ENCODE results near the gene ZBTB7B. TPM values are rescaled to one million over a fixed set of nuclear protein-coding genes. Genes with fewer than 3 reads are reported as not detected.
A peak's percentile ranks its signal among the peaks of the same experiment; 100 is the strongest.

ZBTB7B gene
- total and polyA plus RNA-seq, 2 donors from 2014 or later, result 20.1 to 68.7 TPM

GRCh38 chr1:154959426-154959780, 43.2 kb upstream of the ZBTB7B start:
- Histone ChIP-seq H3K27ac (ENCODE audit: low read depth in 2 of 2, low read length in 2 of 2) (no peak overlapping the region), H3K9me3 (ENCODE audit: control insufficient read depth in 2 of 3, insufficient read depth in 1 of 3, low read length in 3 of 3) (no peaks in the 10 kb centered on the region), H3K9ac (ENCODE audit: low read length in 3 of 3) (no peak overlapping the region), H3K4me3 (ENCODE audit: low read length in 3 of 3) (no peak overlapping the region), H3K4me1 (ENCODE audit: control insufficient read depth in 2 of 3, insufficient read depth in 2 of 3, low read depth in 1 of 3, low read length in 3 of 3) (peaks cover 4 to 25% (median 14%) of the 10 kb centered on the region in 3 donors), H3K36me3 (ENCODE audit: control insufficient read depth in 2 of 3, insufficient read depth in 3 of 3, low read length in 3 of 3) (peaks cover 0 to 8% (median 6%) of the 10 kb centered on the region in 3 donors), H3K27me3 (ENCODE audit: control insufficient read depth, insufficient read depth, low read length) (no peaks in the 10 kb centered on the region)
- TF ChIP-seq CTCF (IDR thresholded peaks at IDR 0.05; ENCODE audit: borderline replicate concordance, extremely low read depth, insufficient read depth), result no peak
- intact Hi-C loops (cut with DNase I), result no loop called here
- DNase-seq, result peak in 2 of 5 donors; percentile 51 to 64
- no peak for FAIRE-seq

DNA sequence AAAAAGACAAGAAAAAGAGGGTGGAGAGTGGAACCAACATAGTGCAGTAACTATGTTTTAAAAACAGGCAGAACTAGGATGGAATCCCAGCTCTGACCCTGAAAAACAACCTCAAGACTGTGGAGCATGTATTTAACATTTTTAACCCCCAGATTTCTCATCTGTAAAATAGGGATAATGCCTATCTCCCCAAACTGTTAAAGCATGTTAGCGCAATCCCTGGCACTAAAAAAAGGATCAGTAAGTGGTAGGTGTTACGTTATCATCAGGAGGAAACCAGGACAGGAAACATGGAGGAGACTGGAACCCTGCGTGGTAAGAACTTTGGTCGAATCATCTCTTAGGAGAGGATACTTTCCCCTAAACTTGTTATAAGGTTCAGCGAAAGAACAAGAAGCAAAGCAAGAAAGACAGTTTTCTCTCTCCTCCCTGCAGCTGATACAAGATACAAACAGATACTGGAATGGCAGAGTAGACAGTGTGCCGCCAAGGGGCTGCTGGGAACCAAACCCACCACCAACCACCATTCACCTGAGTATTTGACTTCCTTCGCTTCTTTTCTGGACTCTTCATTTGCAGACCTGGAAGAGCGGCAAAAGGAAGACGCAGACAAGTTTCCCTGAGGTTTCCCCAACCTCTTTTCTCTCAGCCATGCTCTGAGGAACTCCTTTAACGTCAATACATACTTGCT, 42.0 kb upstream of the ZBTB7B start:
- Histone ChIP-seq H3K27ac (ENCODE audit: low read depth in 2 of 2, low read length in 2 of 2) (peak overlapping the region in 1 of 2 donors; percentile 99), H3K9ac (ENCODE audit: low read length in 3 of 3) (peak overlapping the region; percentile 51 to 81 (median 63)), H3K9me3 (ENCODE audit: control insufficient read depth in 2 of 3, insufficient read depth in 1 of 3, low read length in 3 of 3) (no peaks in the 10 kb centered on the region), H3K27me3 (ENCODE audit: control insufficient read depth, insufficient read depth, low read length) (no peaks in the 10 kb centered on the region), H3K36me3 (ENCODE audit: control insufficient read depth in 2 of 3, insufficient read depth in 3 of 3, low read length in 3 of 3) (peaks cover 3 to 14% (median 11%) of the 10 kb centered on the region in 3 donors), H3K4me1 (ENCODE audit: control insufficient read depth in 2 of 3, insufficient read depth in 2 of 3, low read depth in 1 of 3, low read length in 3 of 3) (peaks cover 0 to 16% (median 7%) of the 10 kb centered on the region in 3 donors), H3K4me3 (ENCODE audit: low read length in 3 of 3) (peak overlapping the region; percentile 66 to 81 (median 71))
- no peak for TF ChIP-seq CTCF (IDR thresholded peaks at IDR 0.05; ENCODE audit: borderline replicate concordance, extremely low read depth, insufficient read depth)
- no peak for FAIRE-seq
- DNase-seq, result no peak
- intact Hi-C loops (cut with DNase I), result no loop called here

GRCh38 chr1:154961207-154962155, 41.1 kb upstream of the ZBTB7B start, which contains the start of gene PYGO2:
TSS of gene PYGO2 (minus strand) at chr1:154961782. CDS start at chr1:154961576, 206 bp downstream.
- H3K27ac ChIP-seq (ENCODE audit: low read depth in 2 of 2, low read length in 2 of 2), result peak within 1 kb of the TSS; percentile 98 to 99
- H3K4me1 ChIP-seq (ENCODE audit: control insufficient read depth in 2 of 3, insufficient read depth in 2 of 3, low read depth in 1 of 3, low read length in 3 of 3), result peaks cover 0 to 13% (median 7%) of the 10 kb centered on the region in 3 donors
- H3K27me3 ChIP-seq (ENCODE audit: control insufficient read depth, insufficient read depth, low read length), result no peaks in the 10 kb centered on the region
- H3K4me3 ChIP-seq (ENCODE audit: low read length in 3 of 3), result peak within 1 kb of the TSS; percentile 66 to 81 (median 71)
- DNase-seq (peak; percentile 84 to 94 (median 91)), FAIRE-seq (no peak)
- H3K9ac ChIP-seq (ENCODE audit: low read length in 3 of 3), result peak within 1 kb of the TSS; percentile 51 to 93 (median 81)
- no peaks in the 10 kb centered on the region for H3K9me3 ChIP-seq (ENCODE audit: control insufficient read depth in 2 of 3, insufficient read depth in 1 of 3, low read length in 3 of 3)
- intact Hi-C loops (cut with DNase I), result no loop called here
- peak; percentile 67 for TF ChIP-seq CTCF (IDR thresholded peaks at IDR 0.05; ENCODE audit: borderline replicate concordance, extremely low read depth, insufficient read depth)
- H3K36me3 ChIP-seq (ENCODE audit: control insufficient read depth in 2 of 3, insufficient read depth in 3 of 3, low read length in 3 of 3), result peaks cover 3 to 22% (median 15%) of the 10 kb centered on the region in 3 donors
